H9 (cell line): ENCODE data around the gene TENM4. TPM values are rescaled to one million over a fixed set of nuclear protein-coding genes. Genes with fewer than 3 reads are reported as not detected.

Experiments used
- DNase-seq: peaks from one replicate; pipeline ENCODE4 v3.0.0-alpha.2; 2017
- H2AFZ ChIP-seq: one replicate; pipeline ENCODE4 v1.6.1; 2013; ENCODE audit warnings: mild to moderate bottlenecking, low read length, control low read depth, moderate library complexity
- H2AK5ac ChIP-seq: 2 replicates; pipeline ENCODE4 v1.6.1; 2013; ENCODE audit warnings: low read length, control low read depth, mixed read lengths; ENCODE audit not compliant: insufficient read length
- H2BK120ac ChIP-seq: one replicate; pipeline ENCODE4 v1.6.1; 2013; ENCODE audit warnings: low read depth, mild to moderate bottlenecking, low read length, control low read depth, inconsistent platforms; ENCODE audit not compliant: poor library complexity, severe bottlenecking
- H2BK12ac ChIP-seq: 2 replicates; pipeline ENCODE4 v1.6.1; 2013; ENCODE audit warnings: low read length, control low read depth, mixed read lengths, low read depth; ENCODE audit not compliant: insufficient read length
- H2BK15ac ChIP-seq: 2 replicates; pipeline ENCODE4 v1.6.1; 2013; ENCODE audit warnings: low read depth, low read length, control low read depth
- H2BK20ac ChIP-seq: one replicate; pipeline ENCODE4 v1.6.1; 2013; ENCODE audit warnings: low read depth, mild to moderate bottlenecking, low read length, control low read depth, inconsistent platforms; ENCODE audit not compliant: poor library complexity, severe bottlenecking
- H2BK5ac ChIP-seq: 2 replicates; pipeline ENCODE4 v1.6.1; 2013; ENCODE audit warnings: low read length, control low read depth, mixed read lengths; ENCODE audit not compliant: insufficient read length
- H3K14ac ChIP-seq: 2 replicates; pipeline ENCODE4 v1.6.1; 2013; ENCODE audit warnings: low read length, control low read depth; ENCODE audit not compliant: insufficient read depth
- H3K18ac ChIP-seq: 2 replicates; pipeline ENCODE4 v1.6.1; 2013; ENCODE audit warnings: low read depth, mild to moderate bottlenecking, mixed read lengths, low read length, control low read depth; ENCODE audit not compliant: insufficient read length
- H3K23ac ChIP-seq: 2 replicates; pipeline ENCODE4 v1.6.1; 2013; ENCODE audit warnings: low read length, control low read depth, mixed read lengths, low read depth; ENCODE audit not compliant: insufficient read length
- H3K23me2 ChIP-seq: 2 replicates; pipeline ENCODE4 v1.6.1; 2013; ENCODE audit warnings: low read depth, mild to moderate bottlenecking, mixed read lengths, low read length, control low read depth; ENCODE audit not compliant: insufficient read length, poor library complexity, severe bottlenecking
- H3K27ac ChIP-seq: 2 replicates; pipeline ENCODE4 v1.5.1; 2013; ENCODE audit warnings: low read length, control low read depth, mixed read lengths, low read depth; ENCODE audit not compliant: insufficient read length
- H3K27me3 ChIP-seq: 2 replicates; pipeline ENCODE4 v1.6.1; 2013; ENCODE audit warnings: low read length, control low read depth, inconsistent platforms; ENCODE audit not compliant: insufficient read depth
- H3K4ac ChIP-seq: 2 replicates; pipeline ENCODE4 v1.6.1; 2013; ENCODE audit warnings: low read depth, mild to moderate bottlenecking, control low read depth, inconsistent platforms, low read length, moderate library complexity
- H3K4me1 ChIP-seq: 2 replicates; pipeline ENCODE4 v1.6.1; 2013; ENCODE audit warnings: low read length, control low read depth, inconsistent platforms; ENCODE audit not compliant: insufficient read depth
- H3K4me2 ChIP-seq: 2 replicates; pipeline ENCODE4 v1.6.1; 2013; ENCODE audit warnings: low read length, control low read depth, mixed read lengths; ENCODE audit not compliant: insufficient read length, insufficient read depth
- H3K56ac ChIP-seq: 2 replicates; pipeline ENCODE4 v1.6.1; 2013; ENCODE audit warnings: low read depth, mild to moderate bottlenecking, mixed read lengths, low read length, control low read depth; ENCODE audit not compliant: insufficient read length
- H3K79me1 ChIP-seq: 2 replicates; pipeline ENCODE4 v1.6.1; 2013; ENCODE audit warnings: low read depth, mild to moderate bottlenecking, moderate library complexity, low read length, control low read depth, inconsistent platforms; ENCODE audit not compliant: insufficient read depth, poor library complexity, severe bottlenecking
- H3K79me2 ChIP-seq: 2 replicates; pipeline ENCODE4 v1.6.1; 2013; ENCODE audit warnings: low read length, control low read depth, inconsistent platforms; ENCODE audit not compliant: insufficient read depth
- H3K9ac ChIP-seq: 2 replicates; pipeline ENCODE4 v1.6.1; 2013; ENCODE audit warnings: low read length, control low read depth, mixed read lengths; ENCODE audit not compliant: insufficient read length; ENCODE audit errors: extremely low read depth
- H3K9me3 ChIP-seq: one replicate; pipeline ENCODE4 v1.6.1; 2013; ENCODE audit warnings: low read depth, low read length, inconsistent platforms; ENCODE audit not compliant: control insufficient read depth
- H3T11ph ChIP-seq: one replicate; pipeline ENCODE4 v1.6.1; 2013; ENCODE audit warnings: mild to moderate bottlenecking, low read length, control low read depth, inconsistent platforms
- H4K20me1 ChIP-seq: one replicate; pipeline ENCODE4 v1.6.1; 2013; ENCODE audit not compliant: control insufficient read depth, insufficient read length, insufficient read depth
- H4K5ac ChIP-seq: 2 replicates; pipeline ENCODE4 v1.6.1; 2013; ENCODE audit warnings: low read depth, mild to moderate bottlenecking, mixed read lengths, low read length, control low read depth; ENCODE audit not compliant: insufficient read length
- H4K8ac ChIP-seq: replicated peaks from 2 replicates; pipeline ENCODE4 v1.6.1; 2013; ENCODE audit warnings: low read length, control low read depth, mixed read lengths, low read depth; ENCODE audit not compliant: insufficient read length
- H4K91ac ChIP-seq: 2 replicates; pipeline ENCODE4 v1.6.1; 2013; ENCODE audit warnings: low read depth, mild to moderate bottlenecking, moderate library complexity, mixed read lengths, low read length, control low read depth; ENCODE audit not compliant: insufficient read length
- H3K27ac Mint-ChIP-seq, 3 experiments: 2 replicates in 2 of 3; 3 replicates in 1 of 3; pipeline ENCODE4 v1.8.0; 2020 to 2021; ENCODE audit warnings: mixed read lengths in 3 of 3, mild to moderate bottlenecking in 1 of 3, moderate library complexity in 1 of 3
- H3K27me3 Mint-ChIP-seq: 2 replicates; pipeline ENCODE4 v1.8.0; 2021; ENCODE audit warnings: low read depth, mild to moderate bottlenecking, moderate library complexity, mixed read lengths
- H3K36me3 Mint-ChIP-seq, 3 experiments: 2 replicates in 2 of 3; 3 replicates in 1 of 3; pipeline ENCODE4 v1.8.0; 2020 to 2021; ENCODE audit warnings: low read depth in 3 of 3, mixed read lengths in 3 of 3; ENCODE audit not compliant: insufficient read depth in 1 of 3
- H3K4me1 Mint-ChIP-seq, 2 experiments: 2 replicates each; pipeline ENCODE4 v1.8.0; 2020; ENCODE audit warnings: mixed read lengths in 2 of 2
- H3K4me3 Mint-ChIP-seq, 2 experiments: 2 replicates in 1 of 2; 3 replicates in 1 of 2; pipeline ENCODE4 v1.8.0; 2020 to 2021; ENCODE audit warnings: mild to moderate bottlenecking in 2 of 2, mixed read lengths in 2 of 2, moderate library complexity in 1 of 2
- H3K9me3 Mint-ChIP-seq, 2 experiments: 2 replicates in 1 of 2; 3 replicates in 1 of 2; pipeline ENCODE4 v1.8.0; 2020; ENCODE audit warnings: mild to moderate bottlenecking in 2 of 2, mixed read lengths in 2 of 2, moderate library complexity in 1 of 2
- WGBS: extraction: QIAGEN DNeasy Blood & Tissue Kit; methylation state at CpG from one replicate; pipeline ENCODE4 v1.1.7; 2013; ENCODE audit warnings: missing lambda C conversion rate, low lambda C conversion rate, mixed read lengths; ENCODE audit not compliant: insufficient read length; ENCODE audit errors: extremely low coverage; 5-methylcytosine and 5-hydroxymethylcytosine counted together
- total RNA-seq: library from RNA; stranded (reverse); gene quantifications from 2 replicates; pipeline ENCODE4 v1.2.1, GENCODE V29; 2021
- TF ChIP-seq, protein P1 (sequence below): fragments of 200-600 bp; sonication (generic); conservative IDR thresholded peaks from 3 replicates; pipeline ENCODE4 v1.8.0; 2021; ENCODE audit warnings: antibody characterized with exemption, mild to moderate bottlenecking

The TENM4 gene
- total RNA-seq, 1 experiment from 2014 or later = 4.6 TPM

DNA sequence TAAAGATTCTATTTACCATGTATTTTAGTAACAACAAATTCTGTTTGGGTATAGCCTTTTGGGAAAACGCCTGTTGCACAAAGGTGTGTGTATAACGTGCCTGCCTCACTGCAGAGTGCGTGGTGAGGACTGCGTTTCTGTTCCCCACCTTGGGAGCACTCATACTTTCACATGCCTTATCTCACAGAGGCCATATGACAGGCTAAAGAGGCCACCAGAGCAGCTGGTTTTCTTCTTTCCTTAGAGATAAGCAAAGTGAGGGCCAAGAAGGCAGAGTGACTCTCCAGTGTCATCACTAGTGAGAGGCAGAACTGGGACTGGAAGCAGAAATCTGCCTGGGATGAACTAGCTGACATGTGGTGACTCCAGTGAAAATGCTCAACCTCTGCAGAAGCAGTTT lies 497.0 kb downstream of the TENM4 start:
- no peak overlapping the region for H3K23ac ChIP-seq
- H3T11ph ChIP-seq = no peak overlapping the region
- H2BK5ac ChIP-seq = no peak overlapping the region
- Mint-ChIP-seq H3K4me3 (no peak overlapping the region), H3K27me3 (peaks cover 24% of the 10 kb centered on the region), H3K4me1 (peaks cover 37 to 38% of the 10 kb centered on the region in 2 experiments), H3K36me3 (peaks cover 0 to 5% (median 0%) of the 10 kb centered on the region in 3 experiments; a peak in 2 of 7 replicates), H3K27ac (no peak overlapping the region), H3K9me3 (no peaks in the 10 kb centered on the region)
- H3K4ac ChIP-seq = no peak overlapping the region
- H2BK120ac ChIP-seq = no peak overlapping the region
- H2BK12ac ChIP-seq = no peak overlapping the region
- WGBS = no CpG with 5 or more reads among the region's 4 CpGs
- H3K9ac ChIP-seq = no peak overlapping the region
- H4K8ac ChIP-seq = no peak overlapping the region
- no peak overlapping the region for H3K4me2 ChIP-seq
- no peak overlapping the region for H4K91ac ChIP-seq
- no peak overlapping the region for H4K5ac ChIP-seq
- H3K14ac ChIP-seq = no peak overlapping the region
- no peaks in the 10 kb centered on the region for H4K20me1 ChIP-seq
- no peaks in the 10 kb centered on the region for H3K79me1 ChIP-seq
- DNase-seq = no peak
- H2AFZ ChIP-seq = no peak overlapping the region
- no peaks in the 10 kb centered on the region for H3K79me2 ChIP-seq
- H2BK15ac ChIP-seq = no peak overlapping the region
- H2BK20ac ChIP-seq = no peak overlapping the region
- no peak overlapping the region for H3K27ac ChIP-seq
- H3K23me2 ChIP-seq = no peaks in the 10 kb centered on the region
- H3K4me1 ChIP-seq = peaks cover 6% of the 10 kb centered on the region; the same call in 1 of the 2 replicates
- TF ChIP-seq, protein P1, sequence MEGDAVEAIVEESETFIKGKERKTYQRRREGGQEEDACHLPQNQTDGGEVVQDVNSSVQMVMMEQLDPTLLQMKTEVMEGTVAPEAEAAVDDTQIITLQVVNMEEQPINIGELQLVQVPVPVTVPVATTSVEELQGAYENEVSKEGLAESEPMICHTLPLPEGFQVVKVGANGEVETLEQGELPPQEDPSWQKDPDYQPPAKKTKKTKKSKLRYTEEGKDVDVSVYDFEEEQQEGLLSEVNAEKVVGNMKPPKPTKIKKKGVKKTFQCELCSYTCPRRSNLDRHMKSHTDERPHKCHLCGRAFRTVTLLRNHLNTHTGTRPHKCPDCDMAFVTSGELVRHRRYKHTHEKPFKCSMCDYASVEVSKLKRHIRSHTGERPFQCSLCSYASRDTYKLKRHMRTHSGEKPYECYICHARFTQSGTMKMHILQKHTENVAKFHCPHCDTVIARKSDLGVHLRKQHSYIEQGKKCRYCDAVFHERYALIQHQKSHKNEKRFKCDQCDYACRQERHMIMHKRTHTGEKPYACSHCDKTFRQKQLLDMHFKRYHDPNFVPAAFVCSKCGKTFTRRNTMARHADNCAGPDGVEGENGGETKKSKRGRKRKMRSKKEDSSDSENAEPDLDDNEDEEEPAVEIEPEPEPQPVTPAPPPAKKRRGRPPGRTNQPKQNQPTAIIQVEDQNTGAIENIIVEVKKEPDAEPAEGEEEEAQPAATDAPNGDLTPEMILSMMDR = no peak
- no peak overlapping the region for H3K18ac ChIP-seq
- no peak overlapping the region for H2AK5ac ChIP-seq
- H3K56ac ChIP-seq = no peak overlapping the region
- H3K27me3 ChIP-seq = no peaks in the 10 kb centered on the region; the same call in 1 of the 2 replicates
- H3K9me3 ChIP-seq = no peaks in the 10 kb centered on the region
